NCI-H146 treated with DMSO at 0.1 percent for 48 hours (cell line): ENCODE measurements around the gene SLC35A4.
"Not testable (repeated sequence)": the region's sequence is repeated elsewhere in the genome, so short reads cannot be mapped to it uniquely, and the experiment has no call there.

Experiments used
- DNase-seq: peaks from one replicate; lab custom pipeline; 2025; ENCODE audit not compliant: unreplicated experiment; lab: John Stamatoyannopoulos, UW

SLC35A4 gene

DNA sequence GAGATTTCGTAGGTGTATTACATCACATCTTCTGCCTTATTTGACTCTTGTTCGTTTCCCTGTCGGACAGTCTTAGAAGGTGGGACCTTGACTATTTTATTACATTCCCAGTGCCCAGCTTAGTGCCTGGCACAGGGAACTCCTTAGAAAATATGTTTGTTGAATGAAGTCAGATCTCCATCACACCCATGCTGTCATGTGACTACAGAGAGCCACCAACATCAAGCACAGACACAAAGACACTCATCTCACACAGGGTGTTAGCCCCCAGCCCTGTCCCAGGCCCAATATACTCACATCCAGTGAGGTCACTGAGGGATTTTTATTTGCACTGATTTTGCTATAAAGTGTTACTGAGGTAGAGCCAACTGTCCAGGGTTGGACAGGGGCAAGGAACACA, 6.7 kb upstream of the SLC35A4 start:
- DNase-seq, result no peak

DNA sequence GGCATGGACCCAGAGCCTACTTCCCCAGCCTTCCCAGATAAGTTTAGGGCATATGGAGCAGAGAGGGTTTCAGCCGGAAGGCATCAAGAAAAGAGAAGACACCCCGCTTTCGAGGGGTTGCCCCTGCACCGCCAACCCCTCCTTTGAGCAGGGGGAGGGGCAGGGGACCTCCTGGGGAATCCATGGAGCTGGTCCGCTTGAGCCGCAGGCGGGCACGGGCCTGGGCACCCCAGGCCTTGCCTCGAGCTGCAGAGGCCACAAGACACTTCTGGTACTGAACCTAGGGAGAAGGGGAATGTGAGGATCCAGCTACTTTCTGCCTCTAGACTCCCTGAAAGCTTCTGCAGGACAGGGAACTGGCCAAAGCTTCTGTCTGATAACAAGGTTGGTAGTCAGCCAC, 6.1 kb upstream of the SLC35A4 start:
- no peak for DNase-seq

DNA sequence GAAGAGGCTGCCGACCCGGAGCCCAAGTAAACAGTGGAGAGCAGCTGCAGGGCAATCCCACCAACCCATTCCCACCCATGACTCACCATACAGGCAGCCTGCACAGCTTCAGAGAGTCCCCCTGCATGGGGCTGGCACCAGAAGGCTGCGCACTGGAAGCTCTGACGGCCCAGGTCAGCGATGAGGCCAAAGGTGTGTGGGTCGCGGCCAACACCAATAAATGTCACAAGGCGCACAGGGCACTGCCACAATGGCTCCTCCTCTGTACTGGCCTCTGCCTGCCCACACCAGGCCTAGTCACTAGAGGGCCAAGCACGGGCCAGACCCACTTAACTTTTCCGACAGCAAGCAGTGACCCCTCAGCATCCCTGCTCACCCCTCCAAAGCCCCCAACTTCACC, 4.4 kb upstream of the SLC35A4 start:
- DNase-seq, result no peak

DNA sequence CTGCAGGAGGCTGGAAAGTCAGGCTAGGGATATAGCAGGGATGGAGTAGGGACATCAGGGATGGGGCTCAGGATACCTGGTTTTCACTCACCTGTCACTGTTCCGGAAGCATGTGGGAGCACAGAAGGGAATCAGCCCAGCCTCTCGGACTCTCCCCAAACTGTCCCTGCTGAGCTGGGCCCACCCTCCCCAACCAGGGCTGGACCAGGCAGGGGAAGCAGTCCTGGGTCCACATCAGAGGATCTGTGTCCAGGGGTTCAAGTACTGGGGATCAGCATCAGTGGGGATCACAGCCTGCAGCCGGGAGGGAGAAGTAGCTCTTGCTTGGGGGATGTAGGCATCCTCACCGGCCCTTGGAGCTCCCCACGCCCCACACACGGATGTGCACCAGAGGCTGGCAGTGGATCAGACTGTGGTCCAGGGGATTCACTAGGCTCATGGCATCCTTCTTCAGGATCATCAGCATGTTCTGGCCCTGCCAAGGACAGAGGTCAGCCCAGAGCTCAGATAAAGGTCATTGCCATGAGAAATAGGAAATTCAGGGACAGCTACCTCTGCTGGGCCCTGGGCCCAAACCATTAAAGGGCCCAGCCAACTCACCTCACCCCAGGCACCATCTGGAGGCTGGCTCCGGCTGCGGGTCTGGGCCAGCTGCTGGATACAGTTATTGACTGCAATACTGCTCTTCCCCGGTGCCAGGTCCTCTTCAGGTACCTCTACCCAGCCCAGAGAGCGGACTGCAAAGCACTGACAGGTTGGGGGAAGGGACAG, 2.7 kb upstream of the SLC35A4 start:
- no peak for DNase-seq

DNA sequence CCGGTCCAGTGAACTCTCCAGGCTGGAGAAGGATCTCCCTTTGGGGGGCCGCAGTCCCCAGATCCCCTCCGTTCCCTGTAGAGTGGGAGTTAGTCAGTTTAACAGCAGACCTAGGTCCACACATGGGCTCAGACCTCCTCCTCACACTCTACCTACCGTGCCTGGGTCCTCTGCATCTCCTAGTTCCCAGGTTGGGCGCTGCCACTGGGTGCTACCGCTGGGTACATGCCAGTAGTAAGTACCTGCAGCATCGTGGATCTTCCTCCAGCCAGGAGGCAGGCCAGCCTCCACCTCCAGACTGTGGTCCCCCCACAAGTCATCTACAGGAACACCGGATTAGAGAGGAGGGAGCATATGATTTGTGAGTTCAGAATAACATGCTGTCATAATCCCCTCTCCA, 1.0 kb upstream of the SLC35A4 start:
- DNase-seq, result no peak

DNA sequence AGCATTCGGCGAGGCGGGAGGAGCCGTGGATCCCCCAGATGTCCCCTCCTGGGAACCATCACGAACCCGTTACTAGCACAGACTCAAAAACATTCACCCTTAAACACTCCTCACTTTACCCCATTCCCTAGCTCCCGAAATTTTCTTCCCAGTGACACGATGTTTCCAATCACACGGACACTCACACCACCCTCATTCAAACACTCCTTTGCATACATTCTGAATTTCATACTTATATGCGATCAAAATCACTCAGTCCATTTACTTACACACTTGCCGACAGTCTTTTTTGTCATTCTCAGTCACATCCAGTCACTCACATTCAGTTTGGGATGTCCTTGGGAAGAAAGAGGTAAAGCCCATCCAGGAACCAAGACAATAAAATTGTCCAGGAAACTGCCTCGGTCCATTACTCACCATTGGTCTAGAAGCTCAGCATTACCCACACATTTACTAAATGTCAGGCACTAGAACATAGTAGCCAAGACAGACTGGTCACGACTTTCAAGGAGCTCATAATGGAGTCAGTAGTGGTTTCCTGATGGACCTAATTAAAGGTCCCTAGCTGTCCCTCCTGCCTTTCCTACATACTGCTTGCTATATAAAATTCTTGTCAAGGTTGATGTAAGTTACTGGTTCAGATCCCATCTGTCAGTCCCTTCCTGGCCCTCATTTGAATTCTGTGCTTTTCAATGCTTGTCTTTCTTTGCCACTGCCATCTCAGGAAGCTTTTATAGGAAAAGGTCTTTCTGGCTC, 574 bp downstream of the SLC35A4 start:
- no peak for DNase-seq

DNA sequence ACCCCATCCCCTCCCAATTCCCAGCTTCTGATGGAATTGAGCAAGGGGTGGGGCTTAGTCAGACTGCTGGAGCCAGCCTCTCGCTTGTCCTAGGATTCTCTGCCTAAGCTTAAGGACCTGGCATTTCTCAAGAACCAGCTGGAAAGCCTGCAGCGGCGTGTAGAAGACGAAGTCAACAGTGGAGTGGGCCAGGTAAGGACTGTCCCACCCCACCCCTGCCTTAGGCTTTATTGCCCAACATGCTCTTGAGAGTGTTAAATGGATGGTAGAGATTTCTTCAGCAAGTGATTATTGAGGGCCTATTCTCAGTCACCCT, 1.1 kb downstream of the SLC35A4 start:
- DNase-seq, result no peak

DNA sequence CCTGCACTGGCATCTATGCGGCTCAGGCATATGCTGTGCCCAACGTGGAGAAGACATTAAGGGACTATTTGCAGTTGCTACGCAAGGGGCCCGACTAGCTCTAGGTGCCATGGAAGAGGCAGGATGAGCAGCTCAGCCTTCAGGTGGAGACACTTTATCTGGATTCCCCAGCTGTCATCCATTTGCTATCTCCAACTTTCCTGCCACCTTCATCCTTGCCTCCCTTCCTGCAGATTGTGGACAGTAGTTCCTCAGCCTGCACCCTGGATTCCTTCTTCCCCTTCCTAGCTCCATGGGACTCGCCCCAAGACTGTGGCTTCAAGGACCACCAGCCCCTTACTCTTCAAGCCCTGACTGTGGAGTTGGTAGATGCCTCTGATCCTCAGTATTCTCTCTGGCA, 2.0 kb downstream of the SLC35A4 start:
- DNase-seq, result no peak

DNA sequence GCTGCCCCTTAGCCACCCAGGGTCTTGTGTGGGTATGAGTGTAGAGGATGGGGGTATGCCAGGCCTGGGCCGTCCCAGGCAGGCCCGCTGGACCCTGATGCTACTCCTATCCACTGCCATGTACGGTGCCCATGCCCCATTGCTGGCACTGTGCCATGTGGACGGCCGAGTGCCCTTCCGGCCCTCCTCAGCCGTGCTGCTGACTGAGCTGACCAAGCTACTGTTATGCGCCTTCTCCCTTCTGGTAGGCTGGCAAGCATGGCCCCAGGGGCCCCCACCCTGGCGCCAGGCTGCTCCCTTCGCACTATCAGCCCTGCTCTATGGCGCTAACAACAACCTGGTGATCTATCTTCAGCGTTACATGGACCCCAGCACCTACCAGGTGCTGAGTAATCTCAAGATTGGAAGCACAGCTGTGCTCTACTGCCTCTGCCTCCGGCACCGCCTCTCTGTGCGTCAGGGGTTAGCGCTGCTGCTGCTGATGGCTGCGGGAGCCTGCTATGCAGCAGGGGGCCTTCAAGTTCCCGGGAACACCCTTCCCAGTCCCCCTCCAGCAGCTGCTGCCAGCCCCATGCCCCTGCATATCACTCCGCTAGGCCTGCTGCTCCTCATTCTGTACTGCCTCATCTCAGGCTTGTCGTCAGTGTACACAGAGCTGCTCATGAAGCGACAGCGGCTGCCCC, 2.6 kb downstream of the SLC35A4 start:
- no peak for DNase-seq

DNA sequence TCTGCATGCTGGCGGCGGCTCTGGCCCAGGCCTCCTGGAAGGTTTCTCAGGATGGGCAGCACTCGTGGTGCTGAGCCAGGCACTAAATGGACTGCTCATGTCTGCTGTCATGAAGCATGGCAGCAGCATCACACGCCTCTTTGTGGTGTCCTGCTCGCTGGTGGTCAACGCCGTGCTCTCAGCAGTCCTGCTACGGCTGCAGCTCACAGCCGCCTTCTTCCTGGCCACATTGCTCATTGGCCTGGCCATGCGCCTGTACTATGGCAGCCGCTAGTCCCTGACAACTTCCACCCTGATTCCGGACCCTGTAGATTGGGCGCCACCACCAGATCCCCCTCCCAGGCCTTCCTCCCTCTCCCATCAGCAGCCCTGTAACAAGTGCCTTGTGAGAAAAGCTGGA, 3.2 kb downstream of the SLC35A4 start:
- DNase-seq, result no peak

DNA sequence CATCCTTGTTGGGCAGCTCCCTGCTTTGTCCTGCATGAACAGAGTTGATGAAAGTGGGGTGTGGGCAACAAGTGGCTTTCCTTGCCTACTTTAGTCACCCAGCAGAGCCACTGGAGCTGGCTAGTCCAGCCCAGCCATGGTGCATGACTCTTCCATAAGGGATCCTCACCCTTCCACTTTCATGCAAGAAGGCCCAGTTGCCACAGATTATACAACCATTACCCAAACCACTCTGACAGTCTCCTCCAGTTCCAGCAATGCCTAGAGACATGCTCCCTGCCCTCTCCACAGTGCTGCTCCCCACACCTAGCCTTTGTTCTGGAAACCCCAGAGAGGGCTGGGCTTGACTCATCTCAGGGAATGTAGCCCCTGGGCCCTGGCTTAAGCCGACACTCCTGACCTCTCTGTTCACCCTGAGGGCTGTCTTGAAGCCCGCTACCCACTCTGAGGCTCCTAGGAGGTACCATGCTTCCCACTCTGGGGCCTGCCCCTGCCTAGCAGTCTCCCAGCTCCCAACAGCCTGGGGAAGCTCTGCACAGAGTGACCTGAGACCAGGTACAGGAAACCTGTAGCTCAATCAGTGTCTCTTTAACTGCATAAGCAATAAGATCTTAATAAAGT, 3.9 kb downstream of the SLC35A4 start:
- DNase-seq, result no peak

DNA sequence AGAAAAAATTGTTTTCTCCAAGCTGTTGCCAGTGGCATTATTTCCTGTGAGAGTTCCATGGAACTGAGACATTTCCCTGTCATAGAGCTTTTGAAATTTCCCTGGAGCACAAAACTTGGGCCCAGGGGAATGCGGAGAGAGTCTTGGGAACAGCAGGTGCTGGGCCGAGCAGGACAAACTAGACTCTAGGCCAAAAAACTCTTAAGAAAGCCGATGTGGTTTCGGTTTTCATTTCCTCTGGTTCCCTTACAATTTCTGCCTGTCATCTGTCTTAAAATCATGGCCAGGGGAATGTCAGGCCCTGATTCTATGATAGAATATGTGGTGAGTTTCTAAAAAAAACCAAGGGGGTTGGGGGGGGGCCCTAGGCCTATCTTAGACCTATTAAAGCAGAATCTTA, 4.6 kb downstream of the SLC35A4 start:
- DNase-seq, result no peak

DNA sequence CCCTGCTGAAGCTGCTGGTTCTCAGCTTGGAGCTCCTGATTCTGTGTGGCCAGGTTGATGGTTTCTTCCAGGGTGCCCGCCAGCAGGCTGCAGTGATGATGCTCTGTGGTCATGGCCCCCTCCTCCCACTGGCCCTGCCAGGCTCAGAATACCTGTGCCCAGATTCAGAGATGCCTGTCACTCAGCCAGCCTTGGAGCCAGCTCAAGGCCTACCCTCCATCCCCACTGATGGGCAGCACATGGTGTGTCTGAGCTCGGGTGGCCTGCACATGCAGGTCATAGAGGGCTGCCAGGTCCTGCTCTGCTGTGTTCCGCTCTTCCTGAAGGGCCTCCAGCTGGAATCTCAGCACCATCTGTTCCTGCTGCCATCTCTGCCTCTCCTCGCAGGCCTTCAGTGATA, 5.4 kb downstream of the SLC35A4 start:
- no peak for DNase-seq

DNA sequence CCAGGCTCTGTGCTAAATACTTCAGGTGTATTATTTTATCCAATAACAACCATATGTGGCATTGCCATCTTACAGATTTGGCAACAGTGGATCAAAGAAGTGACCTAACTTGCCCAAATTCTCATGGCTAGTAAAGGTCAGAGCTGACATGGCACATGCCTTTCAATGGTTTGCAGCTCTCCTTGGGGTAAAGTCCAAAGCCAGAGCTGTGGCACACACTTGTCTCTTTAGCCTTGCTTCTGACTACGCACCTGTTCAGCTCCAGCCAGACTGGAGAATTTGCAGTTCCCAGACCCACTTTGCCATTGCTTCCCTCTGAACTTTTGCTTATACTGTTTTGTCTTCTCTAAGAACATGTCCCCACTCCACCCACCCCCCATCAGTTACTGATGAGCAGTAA, 5.9 kb downstream of the SLC35A4 start:
- DNase-seq, result no peak

DNA sequence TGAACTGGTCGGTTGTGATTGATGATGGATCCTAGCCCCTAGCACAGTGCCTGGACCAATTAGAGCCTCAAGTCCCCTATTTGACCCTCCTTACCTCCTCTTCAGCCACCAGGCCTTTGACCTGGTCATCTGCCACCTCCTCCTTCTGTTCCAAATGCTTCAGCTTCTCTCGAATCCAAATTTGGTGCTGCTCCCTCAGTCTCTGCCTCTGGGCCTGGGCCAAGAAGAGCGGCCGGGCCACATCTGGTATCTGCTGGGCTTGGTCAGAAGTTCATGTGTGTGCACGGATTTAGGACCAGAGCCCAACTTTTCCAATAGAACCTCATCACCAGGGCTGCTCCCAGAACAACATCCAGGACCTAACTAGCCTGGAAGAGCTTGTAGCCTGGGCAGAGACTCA, 6.5 kb downstream of the SLC35A4 start:
- DNase-seq, result no peak

DNA sequence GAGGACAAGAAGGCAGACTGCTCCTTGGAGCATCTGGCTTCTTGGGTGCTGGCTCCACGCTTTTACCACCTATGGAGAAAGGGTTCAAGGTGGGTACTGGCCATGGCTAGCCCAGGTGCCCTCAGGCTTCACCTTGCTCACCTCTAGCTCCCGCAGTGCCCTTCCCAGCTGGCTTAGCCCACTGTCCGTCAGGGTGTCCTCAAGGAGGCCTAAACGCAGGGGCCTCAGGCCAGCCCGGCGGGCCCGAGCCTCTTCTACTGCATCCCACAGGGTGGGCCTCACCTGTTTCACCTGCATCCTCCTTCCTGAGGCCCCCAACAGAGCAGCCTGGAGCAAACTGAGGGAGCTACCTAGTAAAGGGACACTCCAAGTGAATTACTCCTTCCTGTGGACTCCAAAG, 9.1 kb downstream of the SLC35A4 start:
- DNase-seq, result no peak

DNA sequence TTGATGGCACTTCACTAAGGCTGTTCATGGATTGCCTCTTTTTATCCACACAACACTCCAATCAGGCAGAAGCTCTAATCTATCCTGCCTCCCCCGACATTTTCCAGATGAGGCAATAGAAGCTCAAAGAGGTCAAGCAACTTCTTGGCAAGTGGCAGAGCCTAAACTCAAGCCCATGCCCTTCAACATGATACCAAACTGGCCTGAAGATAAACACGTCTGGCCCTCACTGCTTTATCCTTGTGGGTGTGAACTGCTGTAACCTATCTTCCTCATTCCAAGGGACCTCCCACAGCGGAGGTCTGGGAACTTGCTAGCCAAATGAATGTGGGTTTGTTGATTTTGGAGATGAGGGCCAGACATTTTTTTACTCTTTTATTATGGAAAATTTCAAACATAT, 9.5 kb downstream of the SLC35A4 start:
- DNase-seq, result no peak

DNA sequence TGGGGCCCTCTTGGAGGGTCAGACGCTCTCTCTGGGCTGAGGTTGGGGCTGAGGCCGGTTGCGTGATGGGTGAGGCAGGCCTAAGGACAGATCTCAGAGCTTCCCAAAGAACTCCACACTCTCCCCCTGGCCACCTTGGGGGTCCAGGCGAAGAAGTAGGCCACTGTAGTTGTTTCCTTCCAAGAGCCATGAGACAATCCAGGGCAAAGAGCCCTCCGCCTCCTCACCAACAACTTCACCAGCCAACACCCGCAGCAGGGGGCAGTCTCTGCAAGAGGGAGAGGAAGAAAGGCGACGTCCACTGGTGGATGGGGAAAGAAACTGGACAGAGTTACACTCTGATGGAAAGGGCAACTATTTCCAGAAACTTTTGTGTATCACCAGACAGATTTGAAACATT, 10.7 kb downstream of the SLC35A4 start:
- DNase-seq, result no peak

DNA sequence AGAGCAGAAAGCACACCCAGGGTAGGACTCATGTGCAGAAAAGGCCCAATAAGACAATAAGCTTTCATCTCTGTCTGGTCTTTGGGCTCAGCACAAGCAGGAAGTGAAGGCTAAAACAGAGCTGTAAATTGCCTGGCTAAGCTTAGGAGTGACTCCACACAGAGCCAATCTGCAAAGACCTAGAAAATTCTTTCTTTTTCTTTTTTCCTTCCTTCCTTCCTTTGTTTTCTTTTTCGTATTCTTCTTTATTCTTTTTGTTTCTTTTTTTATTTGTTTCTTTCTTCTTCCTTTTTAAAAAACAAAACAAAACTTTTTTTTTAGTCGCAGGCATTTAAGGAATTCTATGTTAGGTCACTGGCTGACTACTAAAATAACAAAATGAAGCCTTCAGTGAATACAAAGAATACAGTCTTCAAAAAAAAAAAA, 12.2 kb downstream of the SLC35A4 start:
- DNase-seq, result no peak

DNA sequence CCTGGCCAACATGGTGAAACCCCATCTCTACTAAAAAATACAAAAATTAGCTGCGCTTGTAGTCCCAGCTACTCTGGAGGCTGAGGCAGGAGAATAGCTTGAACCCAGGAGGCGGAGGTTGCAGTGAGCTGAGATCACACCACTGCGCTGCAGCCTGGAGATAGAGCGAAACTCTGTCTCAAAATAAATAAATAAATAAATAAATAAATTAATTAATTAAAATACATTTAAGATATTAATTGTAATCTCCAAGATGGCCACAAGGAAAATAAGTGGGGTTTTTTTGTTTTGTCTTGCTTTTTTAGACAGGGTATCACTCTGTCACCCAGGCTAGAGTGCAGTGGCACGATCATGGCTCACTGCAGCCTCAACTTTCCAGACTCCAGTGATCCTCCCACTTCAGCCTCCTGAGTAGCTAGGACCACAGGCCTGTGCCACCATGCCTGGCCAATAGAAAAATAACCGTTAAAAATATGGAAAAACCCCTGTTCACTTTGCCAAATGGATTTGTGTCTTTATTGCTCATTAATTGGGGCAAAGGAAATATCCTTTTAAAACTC, 14.6 kb downstream of the SLC35A4 start:
- DNase-seq, result not testable (repeated sequence)

DNA sequence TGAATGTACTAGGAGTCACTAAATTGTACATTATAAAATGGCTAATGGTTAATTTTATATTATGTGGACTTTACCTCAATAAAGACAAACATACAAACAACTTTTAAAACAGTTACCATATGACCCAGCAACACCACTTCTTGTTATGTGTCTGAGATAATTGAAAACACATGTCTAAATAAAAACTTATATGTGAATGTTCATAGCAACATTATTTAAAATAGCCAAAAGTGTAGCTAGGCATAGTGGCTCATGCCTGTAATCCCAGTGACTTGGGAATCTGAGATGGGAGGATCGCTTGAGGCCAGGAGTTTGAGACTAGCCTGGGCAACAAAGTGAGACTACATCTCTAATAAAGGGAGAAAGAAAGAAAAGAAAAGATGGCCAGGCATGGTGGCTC, 22.9 kb downstream of the SLC35A4 start:
- no peak for DNase-seq
